ENCODE results near the gene OR4D9.

- TF ChIP-seq CTCF (IDR thresholded peaks at IDR 0.05; ENCODE audit: insufficient read depth, low read length, poor library complexity, severe bottlenecking) (no peak), EZH2phosphoT487 (conservative IDR thresholded peaks at IDR 0.05; ENCODE audit: low read length) (no peak)
These were observed 34.1 kb downstream of the OR4D9 start for GRCh38 chr11:59545179-59546020.
